ENCODE data around the gene BAIAP2L1.

GRCh38 chr7:98309566-98309965 is 91.3 kb downstream of the BAIAP2L1 start:
- TF ChIP-seq POLR2A (IDR thresholded peaks at IDR 0.05; ENCODE audit: extremely low read depth, insufficient read length), result no peak
- TF ChIP-seq CTCF (IDR thresholded peaks at IDR 0.05; ENCODE audit: low read depth, low read length), result no peak

Data from NB4 (cell line).